GM12864 (cell line): ENCODE data around the gene UPF1.

Experiments
- DNase-seq: peaks from one replicate; pipeline ENCODE4 v3.0.0-alpha.2; 2011; ENCODE audit warnings: low read depth
- H3K4me3 ChIP-seq: 2 replicates; pipeline ENCODE4 v1.5.1; 2011; ENCODE audit warnings: mild to moderate bottlenecking, low read depth, low read length, control low read depth
- CTCF ChIP-seq: IDR thresholded peaks from 2 replicates; pipeline ENCODE4 v1.5.1; 2011; ENCODE audit warnings: low read depth, mild to moderate bottlenecking, moderate library complexity, low read length, control low read depth, inconsistent platforms; ENCODE audit errors: missing control alignments

The UPF1 gene

DNA sequence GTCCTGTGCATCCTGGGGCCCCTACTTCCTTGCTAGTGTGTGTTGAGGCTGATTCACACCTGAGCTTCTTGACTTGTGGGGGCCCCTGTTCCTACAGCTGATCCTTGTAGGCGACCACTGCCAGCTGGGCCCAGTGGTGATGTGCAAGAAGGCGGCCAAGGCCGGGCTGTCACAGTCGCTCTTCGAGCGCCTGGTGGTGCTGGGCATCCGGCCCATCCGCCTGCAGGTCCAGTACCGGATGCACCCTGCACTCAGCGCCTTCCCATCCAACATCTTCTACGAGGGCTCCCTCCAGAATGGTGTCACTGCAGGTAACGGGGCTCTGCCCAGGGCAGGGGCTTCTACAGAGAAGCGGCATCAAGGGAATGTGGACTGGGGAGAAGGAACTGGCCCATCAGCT, 25.5 kb downstream of the UPF1 start:
- no peak for TF ChIP-seq CTCF
- DNase-seq: no peak

DNA sequence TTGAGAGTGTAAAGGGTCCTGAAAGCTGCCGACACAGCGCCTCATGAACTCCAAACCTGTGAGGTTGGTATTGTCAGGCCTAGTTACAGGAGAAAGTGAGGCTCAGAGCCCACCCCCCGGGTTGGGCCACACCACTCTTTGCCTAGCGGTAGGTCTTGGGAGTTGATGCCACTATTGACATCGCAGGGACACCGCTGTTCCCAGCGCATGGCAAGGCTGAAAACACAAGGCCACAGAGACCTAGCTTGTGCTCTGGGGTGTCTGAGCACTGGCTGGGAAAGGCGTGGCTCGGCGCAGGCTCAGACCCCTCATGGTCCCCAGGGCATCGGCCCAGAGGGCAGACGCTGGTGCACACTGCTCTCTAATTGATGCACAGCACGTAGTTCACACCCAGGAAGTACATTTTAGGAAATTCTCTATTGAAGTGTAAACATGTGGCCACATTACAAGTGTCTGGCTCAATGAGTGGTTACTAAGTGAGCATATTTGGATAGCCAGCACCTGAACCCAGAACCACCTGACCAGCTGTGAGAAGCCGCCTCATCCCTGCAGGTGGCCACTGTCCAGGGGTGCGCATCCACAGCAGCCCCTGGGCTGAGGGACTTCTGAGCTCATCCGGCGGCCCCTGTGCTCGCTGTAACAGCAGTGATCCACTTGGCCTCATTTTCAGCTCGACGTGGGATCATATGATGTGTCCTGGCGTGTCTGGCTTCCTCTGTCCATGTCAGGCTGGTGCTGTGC, 27.3 kb downstream of the UPF1 start:
- TF ChIP-seq CTCF: no peak
- no peak for DNase-seq
- H3K4me3 ChIP-seq: no peak overlapping the region

More for the DNA sequence above, 25.5 kb downstream of the UPF1 start:
- H3K4me3 ChIP-seq: no peak overlapping the region

GRCh38 chr19:18859676-18860301, 28.0 kb downstream of the UPF1 start:
- DNase-seq: no peak
- no peak for TF ChIP-seq CTCF
- no peak overlapping the region for H3K4me3 ChIP-seq

GRCh38 chr19:18860302-18860700, 28.5 kb downstream of the UPF1 start:
- no peak overlapping the region for H3K4me3 ChIP-seq
- no peak for DNase-seq
- TF ChIP-seq CTCF: no peak

GRCh38 chr19:18860725-18861124, 29.0 kb downstream of the UPF1 start:
- no peak for TF ChIP-seq CTCF
- H3K4me3 ChIP-seq: no peak overlapping the region
- no peak for DNase-seq

DNA sequence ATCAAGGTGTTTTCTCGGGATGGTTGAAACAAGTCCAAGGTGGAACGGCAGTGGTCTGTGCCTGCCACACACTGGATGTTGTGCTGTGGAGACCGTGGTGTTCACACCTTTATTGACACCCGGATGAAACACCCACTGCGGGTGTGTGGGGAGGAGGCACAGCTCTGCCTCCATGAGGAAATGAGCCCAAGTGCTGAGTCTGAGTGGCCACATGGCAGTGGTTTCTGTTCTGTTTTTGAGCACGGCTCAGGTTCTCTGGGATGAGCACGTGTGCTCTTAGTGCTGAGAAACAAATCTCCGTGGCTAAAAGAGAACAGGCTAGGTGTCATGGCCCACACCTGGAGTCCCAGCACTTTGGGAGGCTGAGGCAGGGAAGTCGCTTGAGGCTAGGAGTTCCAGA, 29.5 kb downstream of the UPF1 start:
- no peak for DNase-seq
- H3K4me3 ChIP-seq: no peak overlapping the region
- TF ChIP-seq CTCF: no peak

GRCh38 chr19:18861917-18862316, 30.2 kb downstream of the UPF1 start:
- DNase-seq: no peak
- TF ChIP-seq CTCF: no peak
- no peak overlapping the region for H3K4me3 ChIP-seq
